ENCODE measurements around the gene BARD1.

DNA sequence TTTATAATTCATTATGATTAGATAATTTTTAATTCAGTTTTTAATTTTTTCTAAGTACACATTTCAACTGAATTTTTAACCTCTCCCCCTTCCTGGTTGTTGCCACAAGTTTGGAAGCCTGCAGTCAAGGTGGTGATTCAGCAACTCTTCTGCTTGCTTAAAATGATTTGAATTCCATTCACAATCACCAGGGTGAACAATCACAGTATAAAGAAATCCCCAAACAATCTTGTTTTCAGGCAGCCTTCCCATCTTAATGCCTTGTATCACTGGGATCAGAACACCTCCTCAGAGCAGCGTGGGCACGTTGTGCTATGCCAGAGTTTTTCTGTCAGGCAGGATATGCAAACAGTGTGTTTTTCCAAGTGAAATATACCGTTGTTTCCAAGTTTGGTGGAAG, 46.7 kb upstream of the BARD1 start:
- TF ChIP-seq, protein P1, sequence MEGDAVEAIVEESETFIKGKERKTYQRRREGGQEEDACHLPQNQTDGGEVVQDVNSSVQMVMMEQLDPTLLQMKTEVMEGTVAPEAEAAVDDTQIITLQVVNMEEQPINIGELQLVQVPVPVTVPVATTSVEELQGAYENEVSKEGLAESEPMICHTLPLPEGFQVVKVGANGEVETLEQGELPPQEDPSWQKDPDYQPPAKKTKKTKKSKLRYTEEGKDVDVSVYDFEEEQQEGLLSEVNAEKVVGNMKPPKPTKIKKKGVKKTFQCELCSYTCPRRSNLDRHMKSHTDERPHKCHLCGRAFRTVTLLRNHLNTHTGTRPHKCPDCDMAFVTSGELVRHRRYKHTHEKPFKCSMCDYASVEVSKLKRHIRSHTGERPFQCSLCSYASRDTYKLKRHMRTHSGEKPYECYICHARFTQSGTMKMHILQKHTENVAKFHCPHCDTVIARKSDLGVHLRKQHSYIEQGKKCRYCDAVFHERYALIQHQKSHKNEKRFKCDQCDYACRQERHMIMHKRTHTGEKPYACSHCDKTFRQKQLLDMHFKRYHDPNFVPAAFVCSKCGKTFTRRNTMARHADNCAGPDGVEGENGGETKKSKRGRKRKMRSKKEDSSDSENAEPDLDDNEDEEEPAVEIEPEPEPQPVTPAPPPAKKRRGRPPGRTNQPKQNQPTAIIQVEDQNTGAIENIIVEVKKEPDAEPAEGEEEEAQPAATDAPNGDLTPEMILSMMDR (IDR thresholded peaks at IDR 0.05 in 4 of 5, conservative IDR thresholded peaks at IDR 0.05 in 1 of 5): no peak
- TF ChIP-seq POLR2A (IDR thresholded peaks at IDR 0.05): no peak

All from gastrocnemius medialis (tissue), 4 donors.